B cell (primary cell): ENCODE data around the gene RNF114. TPM values are rescaled to one million over a fixed set of nuclear protein-coding genes. Genes with fewer than 3 reads are reported as not detected.
"Not testable (repeated sequence)": the region's sequence is repeated elsewhere in the genome, so short reads cannot be mapped to it uniquely, and the experiment has no call there.

Experiments
- ATAC-seq: fragments of 200-7000 bp; cut with Tn5 transposase; one replicate; pipeline ENCODE4 v1.10.0; 2021; ENCODE audit warnings: low read depth, mild to moderate bottlenecking, moderate number of reproducible peaks, moderate library complexity
- CTCF ChIA-PET: fragments of 350-600 bp; sonication (Branson Sonifier 250); formaldehyde crosslinking; loops from one replicate; lab custom pipeline; 2021; ENCODE audit warnings: antibody characterized with exemption, inconsistent platforms; lab: Charles Lee
- POLR2A ChIA-PET: fragments of 350-600 bp; sonication (Branson Sonifier 250); formaldehyde crosslinking; loops from one replicate; lab custom pipeline; 2021; ENCODE audit warnings: antibody characterized with exemption; lab: Charles Lee
- DNase-seq: peaks from one replicate; pipeline ENCODE4 v3.0.0; 2013
- H2AFZ ChIP-seq: 2 replicates; pipeline ENCODE4 v1.6.1; 2012; ENCODE audit warnings: mild to moderate bottlenecking, low read depth, low read length; ENCODE audit not compliant: insufficient read depth, poor library complexity, severe bottlenecking
- H3K27ac ChIP-seq, 2 donors: 1 replicate in 1 of 2; 2 replicates in 1 of 2; pipeline ENCODE4 v1.5.1; 2012 to 2013; ENCODE audit warnings: low read length in 2 of 2, mild to moderate bottlenecking in 2 of 2, moderate library complexity in 1 of 2
- H3K27me3 ChIP-seq, 4 experiments: fragments of 200-600 bp in 1 of 4; sonication (generic) in 1 of 4; replicated peaks in 1 of 4; 1 replicate in 2 of 4; 2 replicates in 2 of 4; pipeline versions ENCODE4 v1.6.1 to v1.7.0; 2013 to 2016; ENCODE audit warnings: low read length in 3 of 4, mild to moderate bottlenecking in 2 of 4, mixed read lengths in 1 of 4, moderate library complexity in 1 of 4; ENCODE audit not compliant: insufficient read depth in 4 of 4, control insufficient read depth in 3 of 4; ENCODE audit errors: control extremely low read depth in 1 of 4
- H3K36me3 ChIP-seq, 2 experiments: replicated peaks in 1 of 2; 1 replicate in 1 of 2; 2 replicates in 1 of 2; pipeline versions ENCODE4 v1.6.1 to v1.7.1; 2013; ENCODE audit warnings: low read length in 1 of 2; ENCODE audit not compliant: insufficient read depth in 2 of 2, control insufficient read depth in 1 of 2; ENCODE audit errors: control extremely low read depth in 1 of 2, extremely low read depth in 1 of 2
- H3K4me1 ChIP-seq, 2 donors: fragments of 200-600 bp in 1 of 2; sonication (generic) in 1 of 2; 1 replicate in 1 of 2; 2 replicates in 1 of 2; pipeline versions ENCODE4 v1.5.1 to v1.6.1; 2013 to 2017; ENCODE audit warnings: low read length in 2 of 2; ENCODE audit not compliant: control insufficient read depth in 2 of 2, insufficient read depth in 2 of 2
- H3K4me2 ChIP-seq: replicated peaks from 2 replicates; pipeline ENCODE3; 2012; ENCODE audit warnings: mild to moderate bottlenecking, low read depth, low read length; ENCODE audit not compliant: poor library complexity, severe bottlenecking
- H3K4me3 ChIP-seq, 5 experiments: fragments of 200-600 bp in 1 of 5; sonication (generic) in 1 of 5; 1 replicate in 3 of 5; 2 replicates in 2 of 5; pipeline versions ENCODE4 v1.5.1 to v1.7.0; 2011 to 2016; ENCODE audit warnings: low read length in 4 of 5, mild to moderate bottlenecking in 4 of 5, low read depth in 2 of 5, control low read depth in 1 of 5, moderate library complexity in 1 of 5; ENCODE audit not compliant: insufficient read depth in 1 of 5; ENCODE audit errors: control extremely low read depth in 1 of 5, extremely low read depth in 1 of 5
- H3K79me2 ChIP-seq: fragments of 200-600 bp; sonication (generic); one replicate; pipeline ENCODE4 v1.6.0; 2016; ENCODE audit warnings: low read length; ENCODE audit not compliant: control insufficient read depth, insufficient read depth
- H3K9ac ChIP-seq: fragments of 200-600 bp; sonication (generic); 2 replicates; pipeline ENCODE4 v1.6.1; 2017; ENCODE audit warnings: mild to moderate bottlenecking, low read length, moderate library complexity
- H3K9me3 ChIP-seq, 3 donors: one replicate each; pipeline versions ENCODE4 v1.6.1 to v1.7.1; 2013; ENCODE audit warnings: low read length in 2 of 3; ENCODE audit not compliant: control insufficient read depth in 2 of 3, insufficient read depth in 1 of 3; ENCODE audit errors: control extremely low read depth in 1 of 3
- H4K20me1 ChIP-seq: 2 replicates; pipeline ENCODE4 v1.6.0; 2012; ENCODE audit warnings: mild to moderate bottlenecking, low read length; ENCODE audit not compliant: insufficient read depth, control insufficient read depth, poor library complexity, severe bottlenecking
- H3K27ac Mint-ChIP-seq: one replicate; pipeline ENCODE4 v1.8.0; 2021; ENCODE audit warnings: mixed read lengths
- H3K27me3 Mint-ChIP-seq: one replicate; pipeline ENCODE4 v1.8.0; 2021; ENCODE audit warnings: mixed read lengths
- H3K4me1 Mint-ChIP-seq: one replicate; pipeline ENCODE4 v1.8.0; 2021; ENCODE audit warnings: mixed read lengths
- H3K4me3 Mint-ChIP-seq: one replicate; pipeline ENCODE4 v1.8.0; 2021; ENCODE audit warnings: mixed read lengths
- H3K9me3 Mint-ChIP-seq: one replicate; pipeline ENCODE4 v1.8.0; 2022; ENCODE audit warnings: mixed read lengths; ENCODE audit not compliant: insufficient read depth
- EZH2 ChIP-seq: IDR thresholded peaks from 2 replicates; pipeline ENCODE4 v1.6.1; 2012; ENCODE audit warnings: borderline replicate concordance, low read depth, mild to moderate bottlenecking, moderate library complexity, low read length; ENCODE audit not compliant: insufficient read depth, poor library complexity, severe bottlenecking
- WGBS: methylation state at CpG from one replicate; pipeline ENCODE4 v1.1.5; 2013; ENCODE audit warnings: missing lambda C conversion rate; ENCODE audit not compliant: insufficient coverage; 5-methylcytosine and 5-hydroxymethylcytosine counted together
- intact Hi-C: fragments of 100-400 bp; cut with micrococcal nuclease; formaldehyde crosslinking; loops from one replicate; pipeline ENCODE4 v1.10.0; 2022
- polyA plus RNA-seq: library from polyadenylated mRNA; depleted of rRNA; stranded (reverse); fragments of >200 nt; gene quantifications from 2 replicates; pipeline ENCODE4 v1.2.3, GENCODE V29; 2012
- total RNA-seq, 2 donors: library from RNA; stranded (reverse); fragments of 120-200 nt in 1 of 2; gene quantifications; 1 replicate in 1 of 2; 2 replicates in 1 of 2; pipeline versions ENCODE4 v1.2.3 to v1.2.4, GENCODE V29; 2013 to 2022
- TF ChIP-seq, protein P1 (sequence below): fragments of 200-600 bp; IDR thresholded peaks from one replicate; pipeline ENCODE4 v1.8.0; 2022; ENCODE audit warnings: antibody characterized with exemption, mild to moderate bottlenecking

RNF114 gene
- total and polyA plus RNA-seq, 2 donors (not counting 1 experiment from before 2014, with no cell fraction given), result 81.7 to 117 TPM

- Histone ChIP-seq H4K20me1 (peaks cover 6% of the 10 kb centered on the region), H3K27me3 (no peaks in the 10 kb centered on the region), H3K4me3 (no peak overlapping the region), H3K36me3 (peaks cover 12 to 49% of the 10 kb centered on the region in 2 experiments), H3K9me3 (no peaks in the 10 kb centered on the region), H3K4me2 (no peak overlapping the region), H3K27ac (no peak overlapping the region), H3K9ac (no peak overlapping the region), H2AFZ (no peak overlapping the region), H3K79me2 (no peaks in the 10 kb centered on the region), H3K4me1 (peaks cover 0 to 4% of the 10 kb centered on the region in 2 donors)
- intact Hi-C loops, result no loop called here
- no peak overlapping the region for H3K4me3 Mint-ChIP-seq
- H3K4me1 Mint-ChIP-seq, result peaks cover 9% of the 10 kb centered on the region
- no peaks in the 10 kb centered on the region for H3K9me3 Mint-ChIP-seq
- ATAC-seq, result no peak
- no peak overlapping the region for H3K27ac Mint-ChIP-seq
- no peaks in the 10 kb centered on the region for H3K27me3 Mint-ChIP-seq
- POLR2A ChIA-PET, result no interaction called here
- DNase-seq, result no peak
- 96% methylated on average over 3 of the region's 3 CpGs for WGBS
- CTCF ChIA-PET, result no interaction called here
- TF ChIP-seq, protein P1, sequence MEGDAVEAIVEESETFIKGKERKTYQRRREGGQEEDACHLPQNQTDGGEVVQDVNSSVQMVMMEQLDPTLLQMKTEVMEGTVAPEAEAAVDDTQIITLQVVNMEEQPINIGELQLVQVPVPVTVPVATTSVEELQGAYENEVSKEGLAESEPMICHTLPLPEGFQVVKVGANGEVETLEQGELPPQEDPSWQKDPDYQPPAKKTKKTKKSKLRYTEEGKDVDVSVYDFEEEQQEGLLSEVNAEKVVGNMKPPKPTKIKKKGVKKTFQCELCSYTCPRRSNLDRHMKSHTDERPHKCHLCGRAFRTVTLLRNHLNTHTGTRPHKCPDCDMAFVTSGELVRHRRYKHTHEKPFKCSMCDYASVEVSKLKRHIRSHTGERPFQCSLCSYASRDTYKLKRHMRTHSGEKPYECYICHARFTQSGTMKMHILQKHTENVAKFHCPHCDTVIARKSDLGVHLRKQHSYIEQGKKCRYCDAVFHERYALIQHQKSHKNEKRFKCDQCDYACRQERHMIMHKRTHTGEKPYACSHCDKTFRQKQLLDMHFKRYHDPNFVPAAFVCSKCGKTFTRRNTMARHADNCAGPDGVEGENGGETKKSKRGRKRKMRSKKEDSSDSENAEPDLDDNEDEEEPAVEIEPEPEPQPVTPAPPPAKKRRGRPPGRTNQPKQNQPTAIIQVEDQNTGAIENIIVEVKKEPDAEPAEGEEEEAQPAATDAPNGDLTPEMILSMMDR, result no peak
- no peak for TF ChIP-seq EZH2
Measured at GRCh38 chr20:49955167-49955566, 19.0 kb downstream of the RNF114 start.

DNA sequence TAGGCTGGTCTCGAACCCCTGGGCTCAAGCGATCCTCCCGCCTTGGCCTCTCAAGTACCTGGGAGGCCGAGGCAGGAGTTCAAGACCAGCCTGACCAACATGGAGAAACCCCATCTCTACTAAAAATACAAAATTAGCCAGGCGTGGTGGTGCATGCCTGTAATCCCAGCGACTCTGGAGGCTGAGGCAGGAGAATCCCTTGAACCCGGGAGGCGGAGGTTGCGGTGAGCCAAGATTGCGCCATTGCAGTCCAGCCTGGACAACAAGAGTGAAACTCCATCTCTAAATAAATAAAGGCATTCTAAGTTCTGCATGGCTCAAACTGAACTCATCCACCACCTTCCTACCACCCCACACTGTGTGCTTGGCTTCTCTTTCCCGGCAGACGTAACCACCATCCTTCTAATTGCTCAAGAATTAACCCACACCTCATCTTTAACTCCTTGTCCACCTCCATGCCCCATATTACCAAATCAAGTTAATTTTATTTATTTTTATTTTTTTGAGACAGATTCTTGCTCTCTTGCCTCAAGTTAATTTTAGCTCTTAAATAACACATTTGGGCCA, 19.7 kb downstream of the RNF114 start:
- H3K27me3 Mint-ChIP-seq, H2AFZ ChIP-seq, H3K4me3 ChIP-seq, CTCF ChIA-PET, H3K27ac Mint-ChIP-seq, H3K4me1 Mint-ChIP-seq, H3K27me3 ChIP-seq, DNase-seq, ATAC-seq, H4K20me1 ChIP-seq, H3K4me2 ChIP-seq, H3K4me1 ChIP-seq, H3K4me3 Mint-ChIP-seq, H3K9me3 Mint-ChIP-seq, H3K9me3 ChIP-seq, H3K79me2 ChIP-seq, intact Hi-C loops, H3K9ac ChIP-seq, H3K27ac ChIP-seq, POLR2A ChIA-PET: not testable (repeated sequence)
- H3K36me3 ChIP-seq, result peaks cover 11 to 41% of the 10 kb centered on the region in 2 experiments
- WGBS, result 99% methylated on average over 10 of the region's 12 CpGs
